Measurements from ENCODE around the gene ZNF835. TPM values are rescaled to one million over a fixed set of nuclear protein-coding genes. Genes with fewer than 3 reads are reported as not detected.

The ZNF835 gene
- total RNA-seq, 1 experiment from 2014 or later: not detected

DNA sequence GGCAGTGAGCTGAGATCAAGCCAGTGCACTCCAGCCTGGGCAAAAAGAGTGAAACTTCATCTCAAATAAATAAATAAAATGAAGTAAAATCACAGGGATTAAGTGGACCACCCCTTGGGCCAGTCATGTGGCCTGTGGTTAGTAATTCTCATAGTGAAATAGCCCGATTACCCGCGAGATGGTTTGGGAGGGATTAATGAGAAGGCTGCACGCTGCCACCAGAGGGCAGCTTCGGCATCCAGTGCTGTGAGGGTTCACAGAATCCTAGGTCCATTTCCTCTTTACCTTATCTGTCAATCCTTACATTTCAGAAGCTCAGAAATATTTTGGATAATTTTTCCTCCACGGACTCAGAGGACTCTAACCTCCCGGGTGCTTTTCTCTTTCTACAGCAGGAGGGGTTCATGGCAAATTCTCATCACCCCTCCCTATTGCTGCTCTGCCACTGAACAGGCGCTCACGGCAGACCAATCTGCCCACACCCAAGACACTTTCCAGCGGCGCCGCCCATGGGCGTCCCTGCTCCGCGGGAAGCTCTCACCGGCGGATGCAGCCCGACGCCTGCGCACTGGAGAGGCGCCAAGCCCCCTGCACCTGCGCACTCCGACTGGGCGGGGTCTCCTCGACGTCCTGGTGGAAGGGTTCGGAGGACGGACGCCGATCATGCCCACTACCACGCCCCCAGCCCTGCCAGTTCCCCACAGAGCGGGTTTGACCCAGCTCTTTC lies 11.0 kb downstream of the ZNF835 start:
- ChIA-PET POLR2A (no interaction called here), CTCF (no interaction called here)
- H3K4me1 Mint-ChIP-seq (ENCODE audit: low read depth, unreplicated experiment): no peaks in the 10 kb centered on the region
- intact Hi-C loops (cut with micrococcal nuclease; ENCODE audit: unreplicated experiment): no loop called here
- H3K9me3 ChIP-seq: peaks cover 12% of the 10 kb centered on the region; the same call in 1 of the 2 replicates
- BruUV-seq (replicated peaks): no TSS peak
- H3K36me3 Mint-ChIP-seq (ENCODE audit: insufficient read depth, unreplicated experiment): no peaks in the 10 kb centered on the region
- no peaks in the 10 kb centered on the region for H3K4me1 ChIP-seq
- H3K27ac Mint-ChIP-seq (ENCODE audit: unreplicated experiment): no peak overlapping the region
- DNase-seq: no peak
- no peak overlapping the region for H3K4me3 ChIP-seq (ENCODE audit: low read depth, low read length)
- H3K27me3 Mint-ChIP-seq (ENCODE audit: insufficient read depth, unreplicated experiment): no peaks in the 10 kb centered on the region
- no peaks in the 10 kb centered on the region for H3K36me3 ChIP-seq (ENCODE audit: control insufficient read depth, insufficient read depth, low read length)
- H3K9me3 Mint-ChIP-seq (ENCODE audit: unreplicated experiment): peaks cover 21% of the 10 kb centered on the region
- no peak overlapping the region for H3K4me3 Mint-ChIP-seq (ENCODE audit: unreplicated experiment)
- TF ChIP-seq, protein P1, sequence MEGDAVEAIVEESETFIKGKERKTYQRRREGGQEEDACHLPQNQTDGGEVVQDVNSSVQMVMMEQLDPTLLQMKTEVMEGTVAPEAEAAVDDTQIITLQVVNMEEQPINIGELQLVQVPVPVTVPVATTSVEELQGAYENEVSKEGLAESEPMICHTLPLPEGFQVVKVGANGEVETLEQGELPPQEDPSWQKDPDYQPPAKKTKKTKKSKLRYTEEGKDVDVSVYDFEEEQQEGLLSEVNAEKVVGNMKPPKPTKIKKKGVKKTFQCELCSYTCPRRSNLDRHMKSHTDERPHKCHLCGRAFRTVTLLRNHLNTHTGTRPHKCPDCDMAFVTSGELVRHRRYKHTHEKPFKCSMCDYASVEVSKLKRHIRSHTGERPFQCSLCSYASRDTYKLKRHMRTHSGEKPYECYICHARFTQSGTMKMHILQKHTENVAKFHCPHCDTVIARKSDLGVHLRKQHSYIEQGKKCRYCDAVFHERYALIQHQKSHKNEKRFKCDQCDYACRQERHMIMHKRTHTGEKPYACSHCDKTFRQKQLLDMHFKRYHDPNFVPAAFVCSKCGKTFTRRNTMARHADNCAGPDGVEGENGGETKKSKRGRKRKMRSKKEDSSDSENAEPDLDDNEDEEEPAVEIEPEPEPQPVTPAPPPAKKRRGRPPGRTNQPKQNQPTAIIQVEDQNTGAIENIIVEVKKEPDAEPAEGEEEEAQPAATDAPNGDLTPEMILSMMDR (IDR thresholded peaks at IDR 0.05; ENCODE audit: insufficient read depth in 1 of 2, low read depth in 1 of 2, low read length in 1 of 2, severe bottlenecking in 1 of 2, unreplicated experiment in 1 of 2): no peak
- H3K27me3 ChIP-seq (replicated peaks; ENCODE audit: control insufficient read depth, insufficient read depth, low read length): no peaks in the 10 kb centered on the region

DNA sequence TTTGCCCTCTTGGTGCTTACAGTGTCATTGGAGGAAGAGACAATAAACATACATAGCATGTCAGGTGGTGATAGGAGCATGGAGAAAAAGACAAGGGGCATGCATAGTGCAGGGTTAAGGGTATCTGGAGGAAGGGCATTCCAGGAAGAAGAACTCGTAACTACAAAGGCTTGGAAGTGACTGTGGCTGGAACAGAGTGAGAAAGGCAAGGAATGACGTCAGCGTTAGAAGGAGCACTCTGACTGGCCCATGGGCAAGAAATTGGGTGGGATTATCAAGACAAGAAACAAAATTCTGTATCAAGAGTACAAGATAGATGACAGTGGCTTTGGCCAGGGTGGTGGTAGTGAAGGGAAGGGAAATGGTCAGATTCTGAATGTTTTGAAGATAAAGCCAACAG lies 17.4 kb downstream of the ZNF835 start:
- Histone ChIP-seq H3K36me3 (ENCODE audit: control insufficient read depth, insufficient read depth, low read length) (no peaks in the 10 kb centered on the region), H3K4me3 (ENCODE audit: low read depth, low read length) (no peak overlapping the region), H3K4me1 (no peaks in the 10 kb centered on the region), H3K9me3 (peaks cover 13% of the 10 kb centered on the region), H3K27me3 (replicated peaks; ENCODE audit: control insufficient read depth, insufficient read depth, low read length) (no peaks in the 10 kb centered on the region)
- Mint-ChIP-seq H3K27me3 (ENCODE audit: insufficient read depth, unreplicated experiment) (no peaks in the 10 kb centered on the region), H3K27ac (ENCODE audit: unreplicated experiment) (no peak overlapping the region), H3K4me3 (ENCODE audit: unreplicated experiment) (no peak overlapping the region), H3K9me3 (ENCODE audit: unreplicated experiment) (peaks cover 40% of the 10 kb centered on the region), H3K36me3 (ENCODE audit: insufficient read depth, unreplicated experiment) (no peaks in the 10 kb centered on the region), H3K4me1 (ENCODE audit: low read depth, unreplicated experiment) (no peaks in the 10 kb centered on the region)
- TF ChIP-seq, protein P1 (IDR thresholded peaks at IDR 0.05; ENCODE audit: insufficient read depth in 1 of 2, low read depth in 1 of 2, low read length in 1 of 2, severe bottlenecking in 1 of 2, unreplicated experiment in 1 of 2): no peak
- ChIA-PET CTCF (no interaction called here), POLR2A (no interaction called here)
- no peak for DNase-seq
- intact Hi-C loops (cut with micrococcal nuclease; ENCODE audit: unreplicated experiment): no loop called here
- BruUV-seq (replicated peaks): no TSS peak

GRCh38 chr19:56643460-56643955 lies 28.0 kb downstream of the ZNF835 start:
- no peak for DNase-seq
- intact Hi-C loops (cut with micrococcal nuclease; ENCODE audit: unreplicated experiment): no loop called here
- Histone ChIP-seq H3K27me3 (replicated peaks; ENCODE audit: control insufficient read depth, insufficient read depth, low read length) (no peaks in the 10 kb centered on the region), H3K36me3 (ENCODE audit: control insufficient read depth, insufficient read depth, low read length) (no peaks in the 10 kb centered on the region), H3K4me3 (ENCODE audit: low read depth, low read length) (no peak overlapping the region), H3K9me3 (peaks cover 26% of the 10 kb centered on the region), H3K4me1 (no peaks in the 10 kb centered on the region)
- ChIA-PET POLR2A (no interaction called here), CTCF (no interaction called here)
- TF ChIP-seq, protein P1 (IDR thresholded peaks at IDR 0.05; ENCODE audit: insufficient read depth in 1 of 2, low read depth in 1 of 2, low read length in 1 of 2, severe bottlenecking in 1 of 2, unreplicated experiment in 1 of 2): no peak
- H3K4me3 Mint-ChIP-seq (ENCODE audit: unreplicated experiment): no peak overlapping the region
- BruUV-seq (replicated peaks): no TSS peak
- no peaks in the 10 kb centered on the region for H3K27me3 Mint-ChIP-seq (ENCODE audit: insufficient read depth, unreplicated experiment)
- no peak overlapping the region for H3K27ac Mint-ChIP-seq (ENCODE audit: unreplicated experiment)
- peaks cover 51% of the 10 kb centered on the region for H3K9me3 Mint-ChIP-seq (ENCODE audit: unreplicated experiment)
- no peaks in the 10 kb centered on the region for H3K36me3 Mint-ChIP-seq (ENCODE audit: insufficient read depth, unreplicated experiment)
- no peaks in the 10 kb centered on the region for H3K4me1 Mint-ChIP-seq (ENCODE audit: low read depth, unreplicated experiment)
